Transverse colon (tissue), 3 donors: ENCODE data around the gene NR3C2.

Experiments
- POLR2A ChIP-seq: fragments of 450-650 bp; IDR thresholded peaks from one replicate; pipeline ENCODE4 v1.6.1; 2016; ENCODE audit warnings: antibody characterized with exemption, mild to moderate bottlenecking, moderate library complexity
- TF ChIP-seq, protein P1 (sequence below), 5 experiments: fragments of 200-600 bp in 3 of 5; fragments of 450-650 bp in 2 of 5; sonication (generic) in 3 of 5; IDR thresholded peaks; 1 replicate in 2 of 5; 2 replicates in 3 of 5; pipeline ENCODE4 v1.5.1; 2016 to 2017; ENCODE audit warnings: antibody characterized with exemption in 5 of 5, inconsistent platforms in 3 of 5, mild to moderate bottlenecking in 2 of 5, moderate library complexity in 1 of 5

DNA sequence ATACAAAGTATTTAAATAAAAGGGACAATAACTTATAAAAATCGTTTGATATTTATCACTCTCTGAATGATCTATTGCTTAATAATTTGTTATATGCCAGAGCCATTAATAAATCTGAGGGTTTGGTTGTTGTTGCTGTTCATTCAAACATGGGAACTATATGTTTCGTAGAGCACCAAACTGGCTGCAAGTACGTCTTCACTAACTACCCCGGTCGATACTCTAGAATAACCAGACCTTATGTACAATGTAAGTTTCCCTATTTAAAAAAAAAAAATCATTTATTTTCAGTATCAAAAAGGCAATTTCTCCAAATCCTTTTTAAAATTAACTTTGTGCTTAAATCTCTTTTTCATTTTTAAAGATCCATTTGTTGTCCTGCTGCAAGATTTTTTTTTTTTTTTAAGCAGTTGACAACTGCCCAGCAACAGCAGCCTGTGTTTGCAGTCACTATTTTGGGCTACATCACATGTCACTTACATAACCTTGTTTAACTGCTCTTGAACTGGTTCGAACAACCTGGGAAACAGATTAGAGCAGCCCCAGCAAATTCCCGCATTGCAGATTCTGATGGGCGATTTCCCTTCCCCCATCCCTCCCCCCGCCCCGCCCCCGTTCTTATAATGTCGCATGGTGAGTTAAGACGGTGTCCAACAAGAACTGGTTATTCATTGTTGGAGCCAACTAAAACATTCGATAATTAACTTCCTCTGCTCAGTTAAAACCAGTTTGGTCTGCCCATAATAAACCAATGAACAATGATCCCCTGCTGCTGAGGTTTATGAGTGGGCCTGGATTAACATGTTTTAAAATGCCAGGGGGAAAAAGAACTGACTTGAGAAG lies 238.9 kb downstream of the NR3C2 start:
- TF ChIP-seq, protein P1, sequence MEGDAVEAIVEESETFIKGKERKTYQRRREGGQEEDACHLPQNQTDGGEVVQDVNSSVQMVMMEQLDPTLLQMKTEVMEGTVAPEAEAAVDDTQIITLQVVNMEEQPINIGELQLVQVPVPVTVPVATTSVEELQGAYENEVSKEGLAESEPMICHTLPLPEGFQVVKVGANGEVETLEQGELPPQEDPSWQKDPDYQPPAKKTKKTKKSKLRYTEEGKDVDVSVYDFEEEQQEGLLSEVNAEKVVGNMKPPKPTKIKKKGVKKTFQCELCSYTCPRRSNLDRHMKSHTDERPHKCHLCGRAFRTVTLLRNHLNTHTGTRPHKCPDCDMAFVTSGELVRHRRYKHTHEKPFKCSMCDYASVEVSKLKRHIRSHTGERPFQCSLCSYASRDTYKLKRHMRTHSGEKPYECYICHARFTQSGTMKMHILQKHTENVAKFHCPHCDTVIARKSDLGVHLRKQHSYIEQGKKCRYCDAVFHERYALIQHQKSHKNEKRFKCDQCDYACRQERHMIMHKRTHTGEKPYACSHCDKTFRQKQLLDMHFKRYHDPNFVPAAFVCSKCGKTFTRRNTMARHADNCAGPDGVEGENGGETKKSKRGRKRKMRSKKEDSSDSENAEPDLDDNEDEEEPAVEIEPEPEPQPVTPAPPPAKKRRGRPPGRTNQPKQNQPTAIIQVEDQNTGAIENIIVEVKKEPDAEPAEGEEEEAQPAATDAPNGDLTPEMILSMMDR (IDR thresholded peaks at IDR 0.05) = no peak
- TF ChIP-seq POLR2A = no peak
